Activated CD4-positive, alpha-beta T cell treated with anti-CD3 and anti-CD28 coated beads, Interleukin-2, amount 50 U/mL, for 1 hour (primary cell): Measurements from ENCODE around the gene ZNF195.
"Not testable (repeated sequence)": the region's sequence is repeated elsewhere in the genome, so short reads cannot be mapped to it uniquely, and the experiment has no call there.

ENCODE experiments used
- DNase-seq: peaks from one replicate; pipeline ENCODE4 v3.0.0-alpha.2; 2020

Gene ZNF195

DNA sequence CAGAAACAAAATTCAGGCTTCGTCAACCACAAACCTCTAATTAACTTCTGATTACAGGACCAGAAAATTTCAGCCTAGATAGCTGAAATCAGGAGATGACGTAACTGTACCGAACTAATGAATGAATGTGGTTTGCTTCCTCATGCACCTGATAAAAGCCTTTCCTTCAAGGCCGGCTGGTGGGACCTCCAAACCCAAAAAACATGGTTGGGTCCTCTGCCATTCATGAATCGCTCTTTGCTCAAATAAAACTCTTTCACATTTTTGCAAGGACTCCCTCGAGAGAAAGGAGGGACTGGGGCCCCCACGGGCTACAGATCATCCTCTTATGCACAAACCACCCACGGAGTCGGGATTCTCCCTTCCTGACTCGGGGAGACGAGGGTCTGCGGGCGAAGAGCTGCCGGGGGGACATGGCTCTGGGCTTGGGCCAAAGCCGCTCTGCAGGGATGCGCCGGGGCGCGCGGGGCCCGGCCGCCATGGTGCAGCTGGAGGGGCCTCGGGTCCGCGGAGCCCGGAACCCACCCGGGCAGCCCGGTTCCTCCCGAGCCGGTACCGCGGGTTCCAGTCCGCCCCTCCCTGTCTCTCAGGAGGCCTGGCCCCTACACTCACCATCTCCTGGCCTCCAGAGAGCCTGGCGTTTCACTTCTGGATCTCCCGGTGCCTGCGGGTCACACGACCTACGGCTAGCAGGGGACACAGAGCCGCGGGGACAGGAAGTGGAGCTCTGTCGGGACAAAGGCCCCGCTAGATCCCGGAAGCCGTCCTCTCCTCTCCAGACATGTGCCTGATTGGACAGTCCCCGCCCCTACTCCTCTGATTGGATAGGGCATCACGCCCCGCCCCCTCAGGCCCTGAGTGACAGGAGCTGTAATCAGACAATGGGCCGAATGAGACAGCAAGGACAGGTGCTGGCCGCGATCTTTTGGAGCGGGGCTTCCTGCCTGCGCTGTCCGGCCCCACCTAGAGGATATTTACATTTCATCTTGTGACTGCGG is at the start of gene ZNF195:
Gene ZNF195 (minus strand): TSS at position 721 of the 998 bp plus-strand sequence. CDS start 106 bp downstream, at position 615.
- DNase-seq = peak; percentile 97

DNA sequence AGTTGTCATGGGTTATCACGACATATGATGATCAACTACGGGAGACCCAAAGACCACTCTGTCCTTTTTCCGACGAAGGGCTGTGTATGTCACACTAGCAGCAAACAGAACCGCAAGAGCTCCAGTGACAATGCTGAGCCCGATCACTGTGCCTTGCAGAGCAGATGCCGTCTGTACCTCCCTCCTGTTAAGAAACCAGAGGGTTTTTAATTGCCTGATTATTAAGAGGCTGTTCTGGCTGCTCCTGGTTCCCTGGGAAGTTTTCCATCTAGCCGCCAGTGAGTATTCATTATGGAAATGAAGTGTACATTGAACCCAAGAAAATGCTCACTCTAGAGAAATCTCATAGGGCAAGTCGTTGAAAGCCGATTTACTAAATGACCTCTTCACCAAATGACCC is 49.1 kb upstream of the ZNF195 start:
- not testable (repeated sequence) for DNase-seq

DNA sequence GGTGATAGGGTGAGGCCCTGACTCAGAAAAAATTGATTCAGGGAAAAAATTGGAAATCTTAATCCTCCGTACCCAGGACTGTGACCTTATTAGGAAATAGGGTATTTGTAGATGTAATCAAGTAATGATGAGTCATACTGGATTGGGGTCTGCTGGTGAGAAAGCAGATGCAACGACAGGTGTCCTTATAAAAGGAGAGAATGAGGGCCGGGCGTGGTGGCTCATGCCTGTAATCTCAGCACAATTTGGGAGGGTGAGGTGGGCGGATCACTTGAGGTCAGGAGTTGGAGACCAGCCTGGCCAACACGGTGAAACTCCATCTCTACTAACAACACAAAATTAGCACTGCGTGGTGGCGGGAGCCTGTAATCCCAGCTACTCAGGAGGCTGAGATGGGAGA is 47.6 kb upstream of the ZNF195 start:
- DNase-seq = not testable (repeated sequence)

DNA sequence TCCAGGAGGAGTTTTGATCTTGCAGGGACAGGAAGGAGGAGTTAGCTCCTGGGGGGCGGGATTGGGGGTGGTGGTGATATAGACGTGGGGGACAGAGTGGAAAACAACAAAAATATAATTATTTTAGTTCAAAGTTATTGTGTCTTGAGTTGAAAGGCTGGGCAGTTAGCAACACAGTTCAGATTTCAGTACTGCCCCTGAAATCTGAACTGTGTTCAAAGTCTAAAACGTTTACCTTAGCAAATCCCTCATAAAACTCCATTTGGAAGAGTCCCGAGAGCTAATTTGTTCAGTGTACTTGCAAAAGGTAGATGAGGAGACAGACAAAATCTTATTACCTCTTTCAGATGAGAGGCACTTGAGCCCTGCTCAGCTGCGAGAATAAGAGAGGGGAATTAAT is 45.0 kb upstream of the ZNF195 start:
- not testable (repeated sequence) for DNase-seq

DNA sequence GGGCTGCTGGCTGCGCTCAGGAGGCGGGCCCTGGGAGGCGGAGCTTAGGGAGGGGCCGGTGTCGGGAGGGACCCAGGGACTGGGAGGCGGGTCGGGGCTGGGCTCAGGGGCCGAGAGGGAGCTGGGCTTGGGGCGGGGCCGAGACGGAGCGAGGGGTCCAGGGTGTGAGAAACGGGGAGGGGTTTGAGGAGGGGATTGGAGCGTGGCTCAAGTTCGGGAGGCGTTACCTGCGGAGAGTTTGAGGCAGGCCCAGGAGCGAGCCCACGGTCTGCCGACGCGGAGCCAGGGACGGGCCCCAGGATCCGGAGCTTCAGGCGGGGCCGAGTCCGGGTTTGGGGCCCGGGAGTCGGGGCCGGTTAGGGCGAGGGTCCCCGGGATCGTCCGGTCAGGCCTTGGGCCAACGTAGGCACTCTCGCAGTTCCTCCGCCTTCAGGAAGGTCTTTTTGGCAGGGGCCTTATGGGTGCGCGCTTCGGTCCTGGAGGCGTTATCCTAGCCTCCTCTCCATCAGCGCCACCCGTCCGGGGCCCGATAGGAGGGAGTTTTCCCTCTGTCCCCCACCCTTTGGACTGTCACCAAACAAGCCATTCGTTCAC is 44.3 kb upstream of the ZNF195 start:
- not testable (repeated sequence) for DNase-seq

DNA sequence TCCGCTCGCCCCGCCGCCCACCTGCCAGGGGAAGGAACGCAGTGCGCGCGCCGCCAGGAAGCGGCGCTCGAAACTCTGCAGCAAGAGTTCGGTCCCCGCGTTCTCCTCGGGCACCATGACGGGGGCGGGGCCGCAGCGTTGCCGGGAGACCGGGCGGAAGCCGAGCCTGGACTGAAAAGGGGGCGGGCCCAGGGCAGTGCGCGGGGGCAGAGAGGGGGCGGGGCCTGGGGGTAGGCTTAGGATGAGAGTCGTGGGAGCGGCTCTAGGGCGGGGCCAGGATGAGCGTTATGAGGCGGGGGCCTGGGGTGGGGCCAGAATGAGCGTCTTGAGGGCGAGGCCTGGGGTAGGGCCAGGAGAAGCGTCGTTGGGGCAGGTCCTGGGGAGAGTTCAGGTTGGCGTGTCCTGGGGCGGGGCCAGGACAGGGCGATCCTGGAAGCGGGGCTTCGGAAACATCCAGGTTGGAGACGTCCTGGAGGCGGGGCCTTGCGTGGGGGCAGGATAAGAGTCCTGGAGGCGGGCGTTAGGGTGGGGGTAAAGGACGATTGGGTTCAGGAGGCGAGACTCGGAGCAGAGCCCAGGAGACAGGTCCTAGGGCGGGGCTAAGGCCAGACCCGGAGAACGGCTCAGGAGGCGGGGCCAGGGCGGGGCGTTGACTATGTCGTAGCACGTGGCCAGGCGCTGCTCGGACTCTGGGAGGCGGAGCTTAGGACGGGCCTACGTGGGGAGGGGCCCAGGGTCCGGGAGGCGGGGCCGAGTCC is 43.6 kb upstream of the ZNF195 start:
- DNase-seq = peak; percentile 98

DNA sequence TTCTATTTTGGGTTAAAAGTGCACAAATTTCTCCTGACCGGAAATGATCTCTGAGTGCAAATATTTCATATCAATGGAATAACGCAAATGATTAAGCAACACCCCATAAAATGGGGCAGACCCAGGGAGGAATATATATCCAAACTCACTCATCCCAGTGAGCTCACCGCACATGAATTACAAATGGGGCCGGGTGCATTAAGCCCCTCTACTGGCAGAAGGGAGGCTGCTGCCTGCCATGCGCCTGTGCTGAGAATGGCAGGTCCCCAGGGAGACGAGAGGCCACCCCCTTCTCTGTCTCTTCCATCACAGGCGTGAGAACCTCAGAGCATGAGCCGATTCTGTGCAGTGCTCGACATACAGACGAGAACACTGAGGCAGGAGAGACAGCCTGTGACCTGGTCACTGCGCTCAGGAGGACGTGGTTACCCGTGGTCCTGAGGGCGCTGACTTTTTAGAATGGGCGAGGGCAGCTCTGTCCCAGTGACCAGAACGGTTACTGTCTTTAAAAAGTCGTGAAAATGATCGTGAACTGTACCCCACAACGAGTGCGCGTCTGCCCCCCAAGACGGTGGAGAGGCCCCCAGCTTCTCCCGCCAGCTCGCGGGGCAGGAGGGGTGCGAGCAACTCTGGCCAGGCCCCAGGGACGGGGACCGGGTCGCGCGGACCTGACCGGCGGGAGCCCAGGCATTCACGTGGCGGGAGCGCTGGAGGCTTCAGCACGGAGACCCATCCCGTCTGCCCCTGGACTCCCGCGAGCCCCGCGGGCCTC is 42.8 kb upstream of the ZNF195 start:
- not testable (repeated sequence) for DNase-seq

DNA sequence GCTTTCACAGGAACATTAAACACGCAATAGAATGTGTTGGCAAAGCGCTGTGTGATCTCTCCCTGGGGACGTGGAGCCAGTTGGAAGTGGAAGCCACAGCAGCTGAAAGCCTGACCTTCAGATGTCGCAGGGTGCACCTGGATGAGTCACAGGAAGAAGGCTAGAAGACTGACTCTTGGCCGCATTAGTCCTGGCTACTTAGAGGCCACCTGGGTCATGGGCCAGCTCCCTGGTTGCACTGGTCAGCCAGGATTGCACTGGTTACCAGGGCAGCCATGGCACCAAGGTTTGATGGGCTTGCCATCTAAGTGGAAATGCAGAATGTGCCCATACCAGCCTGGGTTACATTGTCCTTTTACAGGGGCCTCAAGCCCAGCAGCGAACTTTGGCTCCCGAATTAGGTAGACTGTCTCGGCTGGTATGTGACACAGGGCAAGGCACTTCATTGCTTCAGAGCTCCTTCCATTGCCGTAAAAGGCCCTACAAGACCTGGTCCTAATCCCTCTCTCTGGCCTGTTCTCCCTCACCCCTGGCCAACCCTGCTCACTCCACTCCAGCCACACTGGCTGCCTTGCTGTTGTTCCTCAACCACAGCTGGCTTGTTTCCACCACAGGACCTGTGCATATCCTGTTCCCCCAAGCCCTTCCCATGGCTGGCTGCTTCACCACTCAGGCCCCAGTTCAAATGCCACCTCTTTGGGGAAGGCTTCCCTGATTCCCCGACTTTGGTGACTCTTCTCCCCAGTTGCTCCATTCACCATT is 41.5 kb upstream of the ZNF195 start:
- DNase-seq = not testable (repeated sequence)

DNA sequence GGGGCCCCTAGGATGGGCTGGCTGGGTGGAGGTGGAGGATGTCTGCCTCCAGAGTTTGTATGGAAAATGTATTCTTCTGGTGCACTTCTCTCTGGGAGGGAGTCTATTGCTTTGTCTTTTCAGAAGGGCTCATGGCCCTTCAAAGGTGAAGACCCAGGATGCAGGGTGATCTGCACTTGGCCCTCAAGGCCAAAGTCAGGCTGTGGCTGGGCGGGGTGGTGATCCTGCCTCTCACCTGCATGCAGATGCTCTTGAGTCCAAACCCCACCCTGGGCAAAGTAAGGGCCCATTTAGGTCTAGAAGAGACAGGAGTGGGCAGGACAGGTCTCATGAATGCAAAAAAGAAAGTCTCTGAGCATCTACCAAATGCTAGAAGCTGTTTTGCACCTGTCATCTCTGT is 40.5 kb upstream of the ZNF195 start:
- DNase-seq = not testable (repeated sequence)

DNA sequence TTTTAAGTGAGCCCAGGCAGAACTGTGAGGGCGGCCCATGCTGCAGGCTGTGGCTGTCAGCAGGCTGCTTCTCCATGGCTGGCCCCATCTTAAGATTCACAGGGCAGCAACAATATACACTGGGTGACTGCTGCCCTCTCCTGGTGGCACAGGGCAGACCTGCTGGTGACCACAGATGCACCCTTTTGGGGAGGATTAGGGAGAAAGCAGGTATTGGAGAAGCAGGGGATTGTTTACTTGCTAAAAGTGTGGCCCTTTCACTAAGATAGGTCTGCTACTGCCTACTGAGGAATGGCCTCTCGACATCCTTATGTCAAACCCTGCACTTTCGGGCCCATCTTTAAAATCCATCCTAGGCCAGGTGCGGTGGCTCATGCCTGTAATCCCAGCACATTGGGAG is 38.1 kb upstream of the ZNF195 start:
- DNase-seq = peak; percentile 59

DNA sequence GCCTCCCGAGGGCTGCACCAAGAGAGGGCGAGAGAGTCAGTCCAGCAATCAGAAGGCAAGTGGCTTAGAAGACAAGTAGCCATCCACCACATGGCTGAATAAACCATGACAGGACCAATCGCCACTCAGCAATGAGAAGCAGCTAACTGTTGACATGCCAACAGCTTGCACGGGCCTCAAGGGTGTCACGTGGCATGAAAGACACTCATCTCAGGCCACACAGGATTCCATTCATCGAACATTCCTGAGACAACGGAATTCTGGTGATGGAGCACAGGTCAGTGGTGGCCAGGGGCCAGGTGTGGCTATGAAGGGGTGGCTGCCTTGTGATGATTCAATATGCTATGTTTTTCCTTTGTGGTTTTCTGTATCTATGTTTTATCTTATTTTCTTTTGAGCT is 36.4 kb upstream of the ZNF195 start:
- DNase-seq = not testable (repeated sequence)

DNA sequence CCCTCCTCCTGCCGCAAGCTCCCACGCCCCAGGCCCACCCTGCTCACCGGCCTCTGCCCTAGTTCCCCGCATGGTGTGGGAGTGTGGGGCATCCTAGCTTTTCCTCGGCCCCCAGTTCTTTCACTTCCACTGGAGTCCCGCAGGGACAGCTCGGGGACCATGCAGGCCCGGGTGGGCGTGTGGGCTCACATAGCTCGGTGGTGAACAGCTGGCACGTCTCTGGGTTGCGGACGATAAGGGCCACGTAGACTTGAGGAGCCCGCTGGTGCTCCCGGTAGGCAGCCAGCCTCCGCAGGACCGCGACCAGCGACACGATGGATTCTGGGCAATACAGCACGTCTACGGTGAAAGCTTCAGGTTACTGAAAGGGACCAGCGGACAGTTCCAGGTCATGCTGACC is 34.7 kb upstream of the ZNF195 start:
- DNase-seq = not testable (repeated sequence)

DNA sequence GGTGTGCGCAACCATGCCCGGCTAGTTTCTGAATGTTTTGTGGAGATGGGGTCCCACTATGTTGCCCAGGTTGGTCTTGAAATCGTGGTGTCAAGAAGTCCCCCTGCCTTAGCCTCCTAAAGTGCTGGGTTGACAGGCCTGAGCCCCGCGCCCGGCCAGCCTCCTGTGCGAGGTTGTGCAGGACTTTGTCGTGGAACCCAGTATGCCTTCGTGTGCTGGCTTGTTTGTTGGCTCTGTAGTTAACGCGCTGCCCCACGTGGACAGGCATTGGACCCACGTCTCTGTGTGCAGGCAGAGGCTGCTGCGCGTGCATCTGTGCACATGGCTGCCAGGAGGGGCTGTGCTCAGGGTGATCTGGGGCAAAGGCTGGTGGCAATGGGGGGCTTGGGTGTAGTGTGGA is 33.9 kb upstream of the ZNF195 start:
- no peak for DNase-seq

DNA sequence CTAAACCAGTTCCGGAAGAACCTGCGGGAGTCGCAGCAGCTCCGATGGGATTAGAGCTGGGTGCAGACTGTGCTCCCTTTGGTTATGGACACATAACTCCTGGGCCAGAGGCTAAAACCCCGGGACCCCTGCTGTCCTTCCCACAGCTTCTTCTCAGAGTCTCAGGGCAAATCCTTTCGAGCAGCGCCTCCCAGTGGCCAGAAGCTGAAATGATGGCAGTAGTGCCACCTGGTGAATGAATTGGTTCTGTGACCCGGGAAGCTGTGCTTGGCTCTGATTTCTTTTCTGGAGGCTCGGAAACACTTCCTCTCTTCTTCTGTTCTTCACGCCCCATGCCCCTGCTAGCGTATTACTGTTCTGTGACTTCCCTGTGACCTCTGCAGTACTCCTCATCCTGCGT is 29.8 kb upstream of the ZNF195 start:
- peak; percentile 79 for DNase-seq

DNA sequence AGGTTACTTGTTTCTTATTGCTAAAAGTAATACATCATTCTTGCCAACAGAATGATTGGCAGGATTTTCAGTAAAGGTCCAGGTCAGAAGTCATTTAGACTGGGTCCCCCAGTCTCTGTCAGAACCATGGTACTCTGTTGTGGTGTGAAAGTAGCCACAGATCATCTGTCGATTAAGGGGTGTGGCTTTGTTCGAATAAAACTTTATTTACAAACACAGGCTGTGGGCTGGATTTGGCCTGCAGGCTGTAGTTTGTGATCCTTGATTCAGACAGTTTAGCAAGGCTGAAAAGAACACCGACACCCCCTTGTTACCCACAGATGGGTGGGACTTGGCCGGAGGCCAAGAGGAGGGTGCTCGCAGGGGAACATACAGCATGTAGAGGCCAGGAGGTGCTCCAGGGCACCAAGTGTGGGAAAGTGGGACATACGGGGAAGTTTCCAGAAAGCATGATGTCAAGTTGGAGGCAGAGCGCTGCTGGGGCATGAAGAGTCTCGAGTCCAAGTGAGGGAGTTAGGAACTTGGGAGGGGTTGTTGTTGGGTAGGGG is 29.2 kb upstream of the ZNF195 start:
- not testable (repeated sequence) for DNase-seq

DNA sequence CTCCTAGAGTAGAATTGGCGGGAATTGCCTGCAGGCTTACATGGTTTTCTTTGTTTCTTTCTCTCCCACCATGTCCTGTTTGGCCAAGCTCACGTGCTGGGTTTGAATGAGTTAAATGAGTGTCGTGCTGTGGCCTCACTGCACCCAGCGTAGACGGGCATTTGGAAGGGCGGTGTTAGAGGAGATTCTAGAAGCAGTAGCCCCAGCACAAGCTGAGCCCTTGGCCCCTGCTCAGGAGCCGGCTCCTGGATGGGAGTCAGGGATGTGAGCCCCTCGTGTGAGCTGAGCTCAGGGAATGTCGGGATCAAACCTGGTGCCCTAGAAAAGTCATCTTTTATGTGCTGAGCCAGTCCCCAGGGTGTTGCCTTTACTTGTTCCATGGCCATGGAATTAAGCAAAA is 28.0 kb upstream of the ZNF195 start:
- DNase-seq = not testable (repeated sequence)

DNA sequence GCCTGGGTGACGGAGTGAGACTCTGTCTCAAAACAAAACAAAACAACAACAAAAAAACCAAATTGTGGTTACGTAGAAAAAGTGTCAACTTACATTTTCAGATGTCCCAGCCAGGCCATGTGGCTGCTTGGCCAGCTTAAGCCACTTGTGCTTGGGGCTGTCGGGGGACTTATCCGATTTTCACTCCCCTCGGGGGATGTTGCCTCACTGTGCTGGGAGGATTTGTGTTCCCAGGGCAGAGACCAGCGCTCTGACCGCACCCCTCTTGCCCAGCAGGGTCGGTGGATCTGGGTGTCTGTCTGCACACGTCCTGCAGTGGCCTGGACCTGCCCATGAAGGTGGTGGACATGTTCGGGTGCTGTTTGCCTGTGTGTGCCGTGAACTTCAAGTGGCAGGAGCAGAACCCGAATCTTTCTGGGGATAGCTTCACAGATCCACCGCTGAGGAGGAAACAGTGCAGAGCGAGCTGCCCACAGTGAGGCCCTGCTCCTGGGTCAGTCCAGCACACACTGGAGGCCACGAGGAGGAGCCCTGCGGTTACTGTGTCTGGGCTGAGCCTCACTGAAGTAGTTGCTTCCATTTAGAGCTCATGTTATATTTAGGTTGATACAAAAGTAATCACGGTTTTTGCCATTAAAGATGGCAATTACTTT is 27.4 kb upstream of the ZNF195 start:
- not testable (repeated sequence) for DNase-seq

DNA sequence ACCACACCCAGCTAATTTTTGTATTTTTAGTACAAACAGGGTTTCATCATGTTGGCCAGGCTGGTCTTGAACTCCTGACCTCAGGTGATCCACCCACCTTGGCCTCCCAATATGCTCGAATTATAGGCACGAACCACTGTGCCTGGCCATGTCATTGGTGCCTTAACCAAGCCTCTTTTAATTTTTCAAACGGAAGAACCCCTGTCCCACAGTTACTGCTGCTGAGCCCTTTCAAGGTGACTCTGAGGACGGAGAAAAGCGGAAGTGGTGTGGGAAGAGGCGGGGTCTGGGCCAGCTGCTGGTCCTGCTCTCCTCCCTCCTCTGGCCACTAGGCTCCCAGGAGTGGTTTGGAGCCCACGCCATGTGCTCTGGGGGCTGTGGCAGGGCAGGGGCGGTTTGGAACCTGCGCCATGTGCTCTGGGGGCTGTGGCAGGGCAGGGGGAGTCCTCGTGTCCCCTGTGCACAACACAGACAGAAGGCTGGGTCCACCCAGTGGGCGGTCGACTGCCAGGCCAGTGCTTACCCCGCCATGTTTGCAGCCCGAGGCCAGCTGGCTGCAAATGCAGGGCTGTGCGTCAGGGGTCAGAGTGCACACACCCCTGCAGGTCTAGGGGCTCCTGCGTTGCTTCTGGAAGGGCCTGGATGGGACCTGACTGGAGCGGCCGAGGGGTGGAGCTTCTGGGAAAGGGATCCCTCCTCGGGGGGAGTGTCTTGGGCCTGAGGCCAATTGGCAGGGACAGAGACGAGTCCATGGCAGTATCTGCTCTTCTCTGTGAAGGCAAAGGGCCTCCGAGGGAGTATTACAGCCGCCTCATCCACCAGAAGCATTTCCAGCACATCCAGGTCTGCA is 25.4 kb upstream of the ZNF195 start:
- not testable (repeated sequence) for DNase-seq

DNA sequence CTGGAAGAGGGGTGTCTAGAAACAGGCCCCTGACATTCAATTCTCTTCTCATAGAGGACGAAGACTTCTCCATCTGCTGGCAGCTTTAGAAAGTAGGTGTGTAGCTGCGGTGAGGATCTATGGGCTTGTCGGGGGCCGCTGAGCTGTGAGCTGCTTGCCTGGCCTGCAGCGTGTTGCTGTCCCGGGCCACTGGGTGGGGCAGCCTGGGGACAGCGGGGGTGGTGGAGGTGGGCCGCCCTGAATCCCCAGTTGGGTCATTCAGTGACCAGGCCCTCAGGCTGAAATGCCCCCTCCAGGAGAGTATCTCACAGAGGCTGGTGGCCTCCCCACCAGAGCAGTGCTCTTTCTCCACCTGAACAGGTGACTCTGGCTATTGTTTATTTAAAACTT is 23.9 kb upstream of the ZNF195 start:
- DNase-seq = not testable (repeated sequence)
